H1 (cell line): ENCODE results near the gene GMCL2.

ENCODE experiments used
- ATF2 ChIP-seq: IDR thresholded peaks from 2 replicates; pipeline ENCODE4 v1.6.1; 2012; ENCODE audit warnings: low read length, inconsistent platforms
- CEBPB ChIP-seq: IDR thresholded peaks from 2 replicates; pipeline ENCODE4 v1.6.1; 2012; ENCODE audit warnings: low read depth, low read length
- EZH2 ChIP-seq: fragments of 200-600 bp; sonication (generic); IDR thresholded peaks from 2 replicates; pipeline ENCODE4 v1.7.1; 2012; ENCODE audit warnings: low read depth, mild to moderate bottlenecking, moderate library complexity, low read length, inconsistent platforms; ENCODE audit not compliant: severe bottlenecking
- JUN ChIP-seq: IDR thresholded peaks from 2 replicates; pipeline ENCODE4 v1.6.1; 2011; ENCODE audit warnings: low read depth, mild to moderate bottlenecking, improper control_type of control experiment, low read length
- JUND ChIP-seq: IDR thresholded peaks from 2 replicates; pipeline ENCODE4 v1.6.1; 2011; ENCODE audit warnings: mild to moderate bottlenecking, improper control_type of control experiment, low read length
- SIN3A ChIP-seq, 2 experiments: IDR thresholded peaks in 1 of 2; conservative IDR thresholded peaks in 1 of 2; 2 replicates each; pipeline ENCODE4 v1.6.1; 2011 to 2012; ENCODE audit warnings: low read length in 2 of 2, improper control_type of control experiment in 1 of 2, low read depth in 1 of 2, mild to moderate bottlenecking in 1 of 2
- SUZ12 ChIP-seq: fragments of 200-600 bp; sonication (generic); IDR thresholded peaks from 2 replicates; pipeline ENCODE4 v1.6.1; 2012; ENCODE audit warnings: mild to moderate bottlenecking, inconsistent platforms, low read length, moderate library complexity, mixed read lengths
- TAF1 ChIP-seq: IDR thresholded peaks from 2 replicates; pipeline ENCODE4 v1.6.1; 2011; ENCODE audit warnings: mild to moderate bottlenecking, low read depth, low read length
- TF ChIP-seq, protein P1 (sequence below), 3 experiments: IDR thresholded peaks; 1 replicate in 2 of 3; 2 replicates in 1 of 3; pipeline versions ENCODE4 v1.5.1 to v1.6.1; 2011; ENCODE audit warnings: low read length in 3 of 3, mild to moderate bottlenecking in 3 of 3, inconsistent platforms in 2 of 3, low read depth in 1 of 3, moderate library complexity in 1 of 3; ENCODE audit not compliant: insufficient read depth in 1 of 3; ENCODE audit errors: control extremely low read depth in 1 of 3

GRCh38 chr5:178225174-178225573 is 38.0 kb upstream of the GMCL2 start:
- TF ChIP-seq SUZ12 (no peak), EZH2 (no peak), JUN (no peak), ATF2 (no peak), CEBPB (no peak), TAF1 (no peak), SIN3A (conservative IDR thresholded peaks at IDR 0.05 in 1 of 2, IDR thresholded peaks at IDR 0.05 in 1 of 2; ENCODE audit: low read depth in 1 of 2, low read length in 2 of 2) (no peak), JUND (no peak)
- TF ChIP-seq, protein P1, sequence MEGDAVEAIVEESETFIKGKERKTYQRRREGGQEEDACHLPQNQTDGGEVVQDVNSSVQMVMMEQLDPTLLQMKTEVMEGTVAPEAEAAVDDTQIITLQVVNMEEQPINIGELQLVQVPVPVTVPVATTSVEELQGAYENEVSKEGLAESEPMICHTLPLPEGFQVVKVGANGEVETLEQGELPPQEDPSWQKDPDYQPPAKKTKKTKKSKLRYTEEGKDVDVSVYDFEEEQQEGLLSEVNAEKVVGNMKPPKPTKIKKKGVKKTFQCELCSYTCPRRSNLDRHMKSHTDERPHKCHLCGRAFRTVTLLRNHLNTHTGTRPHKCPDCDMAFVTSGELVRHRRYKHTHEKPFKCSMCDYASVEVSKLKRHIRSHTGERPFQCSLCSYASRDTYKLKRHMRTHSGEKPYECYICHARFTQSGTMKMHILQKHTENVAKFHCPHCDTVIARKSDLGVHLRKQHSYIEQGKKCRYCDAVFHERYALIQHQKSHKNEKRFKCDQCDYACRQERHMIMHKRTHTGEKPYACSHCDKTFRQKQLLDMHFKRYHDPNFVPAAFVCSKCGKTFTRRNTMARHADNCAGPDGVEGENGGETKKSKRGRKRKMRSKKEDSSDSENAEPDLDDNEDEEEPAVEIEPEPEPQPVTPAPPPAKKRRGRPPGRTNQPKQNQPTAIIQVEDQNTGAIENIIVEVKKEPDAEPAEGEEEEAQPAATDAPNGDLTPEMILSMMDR (IDR thresholded peaks at IDR 0.05; ENCODE audit: control extremely low read depth in 1 of 3, insufficient read depth in 1 of 3, low read depth in 1 of 3, low read length in 3 of 3), result no peak
